SK-N-MC (cell line): ENCODE measurements around the gene CRAMP1.

Experiments used
- EZH2 ChIP-seq: fragments of 200-600 bp; sonication (generic); IDR thresholded peaks from one replicate; pipeline ENCODE4 v1.6.1; 2017; ENCODE audit warnings: antibody characterized with exemption
- FOXP2 ChIP-seq: optimal IDR thresholded peaks from 2 replicates; pipeline ENCODE3; 2011; ENCODE audit warnings: mild to moderate bottlenecking, moderate library complexity; ENCODE audit not compliant: insufficient read depth; ENCODE audit errors: extremely low read length, control extremely low read depth
- POLR2AphosphoS5 ChIP-seq: IDR thresholded peaks from 2 replicates; pipeline ENCODE4 v1.6.1; 2012; ENCODE audit warnings: mild to moderate bottlenecking, low read depth, low read length, borderline replicate concordance

- TF ChIP-seq POLR2AphosphoS5 = no peak
- TF ChIP-seq EZH2 = no peak
- no peak for TF ChIP-seq FOXP2
Measured at GRCh38 chr16:1653023-1653422, 40.9 kb downstream of the CRAMP1 start.
